ENCODE results near the gene TLR1. TPM values are rescaled to one million over a fixed set of nuclear protein-coding genes. Genes with fewer than 3 reads are reported as not detected.
"Not testable (repeated sequence)": the region's sequence is repeated elsewhere in the genome, so short reads cannot be mapped to it uniquely, and the experiment has no call there.

The TLR1 gene
- total RNA-seq, 3 donors from 2014 or later, result 13.1 to 39.7 (median 18.7) TPM

DNA sequence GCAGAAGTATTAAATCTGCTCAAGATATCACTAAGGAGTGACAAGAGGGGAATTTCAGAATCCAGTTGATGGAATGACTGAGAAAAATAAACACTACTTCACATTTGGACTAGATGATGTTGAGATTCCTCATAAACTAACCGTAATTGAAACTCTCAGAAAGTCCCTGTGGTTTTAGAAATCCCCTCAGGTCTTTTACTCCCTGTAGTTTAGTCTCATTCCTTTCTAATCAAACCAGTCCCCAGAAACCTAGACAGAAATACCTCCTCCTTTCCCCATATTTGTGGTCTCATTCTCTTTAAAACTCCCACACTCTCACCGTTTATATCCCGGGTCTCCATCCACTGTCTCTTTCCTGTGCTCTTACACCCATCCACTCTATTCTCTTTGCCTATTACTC lies 15.0 kb upstream of the TLR1 start:
- Histone ChIP-seq H3K27me3 (no peaks in the 10 kb centered on the region), H3K9me3 (peaks cover 0 to 8% of the 10 kb centered on the region in 2 donors), H3K36me3 (no peaks in the 10 kb centered on the region), H3K4me3 (no peak overlapping the region), H3K4me1 (no peaks in the 10 kb centered on the region), H3K27ac (peak overlapping the region; percentile 79)
- TF ChIP-seq POLR2A (IDR thresholded peaks at IDR 0.05) (no peak), POLR2AphosphoS5 (IDR thresholded peaks at IDR 0.05) (no peak)
- TF ChIP-seq, protein P1, sequence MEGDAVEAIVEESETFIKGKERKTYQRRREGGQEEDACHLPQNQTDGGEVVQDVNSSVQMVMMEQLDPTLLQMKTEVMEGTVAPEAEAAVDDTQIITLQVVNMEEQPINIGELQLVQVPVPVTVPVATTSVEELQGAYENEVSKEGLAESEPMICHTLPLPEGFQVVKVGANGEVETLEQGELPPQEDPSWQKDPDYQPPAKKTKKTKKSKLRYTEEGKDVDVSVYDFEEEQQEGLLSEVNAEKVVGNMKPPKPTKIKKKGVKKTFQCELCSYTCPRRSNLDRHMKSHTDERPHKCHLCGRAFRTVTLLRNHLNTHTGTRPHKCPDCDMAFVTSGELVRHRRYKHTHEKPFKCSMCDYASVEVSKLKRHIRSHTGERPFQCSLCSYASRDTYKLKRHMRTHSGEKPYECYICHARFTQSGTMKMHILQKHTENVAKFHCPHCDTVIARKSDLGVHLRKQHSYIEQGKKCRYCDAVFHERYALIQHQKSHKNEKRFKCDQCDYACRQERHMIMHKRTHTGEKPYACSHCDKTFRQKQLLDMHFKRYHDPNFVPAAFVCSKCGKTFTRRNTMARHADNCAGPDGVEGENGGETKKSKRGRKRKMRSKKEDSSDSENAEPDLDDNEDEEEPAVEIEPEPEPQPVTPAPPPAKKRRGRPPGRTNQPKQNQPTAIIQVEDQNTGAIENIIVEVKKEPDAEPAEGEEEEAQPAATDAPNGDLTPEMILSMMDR (IDR thresholded peaks at IDR 0.05), result no peak
- DNase-seq (ENCODE audit: low spot score in 2 of 2), result no peak
- intact Hi-C loops (cut with DNase I; ENCODE audit: low total_unique reads), result no loop called here

DNA sequence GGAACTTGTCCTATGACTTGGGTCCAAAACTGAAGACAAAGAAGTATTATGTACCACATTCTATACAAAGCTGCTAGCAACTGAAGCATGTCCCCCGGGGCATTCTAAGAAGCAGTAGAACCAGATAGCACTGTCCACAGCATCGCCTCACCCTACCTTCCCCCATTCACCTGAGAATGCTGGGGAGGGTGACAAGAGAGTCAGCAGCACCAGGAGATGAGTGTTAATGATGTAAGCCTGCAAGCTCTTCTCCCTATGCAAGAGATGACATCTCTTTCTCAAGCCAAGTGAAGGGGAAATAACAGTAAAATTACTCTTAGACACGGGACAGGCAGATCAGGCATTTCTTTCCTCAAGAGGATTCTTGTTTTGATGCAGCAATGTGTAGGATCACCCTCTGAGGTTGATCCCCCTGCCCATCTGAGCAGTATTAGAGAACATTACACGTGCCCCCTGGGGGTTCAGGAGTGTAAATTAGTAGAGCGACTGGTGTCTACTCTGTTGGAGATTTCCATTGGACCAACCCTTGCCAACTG lies 13.9 kb upstream of the TLR1 start:
- intact Hi-C loops (cut with DNase I; ENCODE audit: low total_unique reads), result no loop called here
- H3K4me1 ChIP-seq, result no peaks in the 10 kb centered on the region
- H3K9me3 ChIP-seq, result peaks cover 0 to 8% of the 10 kb centered on the region in 2 donors
- peak; percentile 56 to 80 for DNase-seq (ENCODE audit: low spot score in 2 of 2)
- H3K27me3 ChIP-seq, result no peaks in the 10 kb centered on the region
- H3K27ac ChIP-seq, result peak overlapping the region; percentile 79
- peak in 1 of 3 donors; percentile 58 for TF ChIP-seq POLR2AphosphoS5 (IDR thresholded peaks at IDR 0.05)
- TF ChIP-seq POLR2A (IDR thresholded peaks at IDR 0.05), result no peak
- no peak overlapping the region for H3K4me3 ChIP-seq
- no peaks in the 10 kb centered on the region for H3K36me3 ChIP-seq

DNA sequence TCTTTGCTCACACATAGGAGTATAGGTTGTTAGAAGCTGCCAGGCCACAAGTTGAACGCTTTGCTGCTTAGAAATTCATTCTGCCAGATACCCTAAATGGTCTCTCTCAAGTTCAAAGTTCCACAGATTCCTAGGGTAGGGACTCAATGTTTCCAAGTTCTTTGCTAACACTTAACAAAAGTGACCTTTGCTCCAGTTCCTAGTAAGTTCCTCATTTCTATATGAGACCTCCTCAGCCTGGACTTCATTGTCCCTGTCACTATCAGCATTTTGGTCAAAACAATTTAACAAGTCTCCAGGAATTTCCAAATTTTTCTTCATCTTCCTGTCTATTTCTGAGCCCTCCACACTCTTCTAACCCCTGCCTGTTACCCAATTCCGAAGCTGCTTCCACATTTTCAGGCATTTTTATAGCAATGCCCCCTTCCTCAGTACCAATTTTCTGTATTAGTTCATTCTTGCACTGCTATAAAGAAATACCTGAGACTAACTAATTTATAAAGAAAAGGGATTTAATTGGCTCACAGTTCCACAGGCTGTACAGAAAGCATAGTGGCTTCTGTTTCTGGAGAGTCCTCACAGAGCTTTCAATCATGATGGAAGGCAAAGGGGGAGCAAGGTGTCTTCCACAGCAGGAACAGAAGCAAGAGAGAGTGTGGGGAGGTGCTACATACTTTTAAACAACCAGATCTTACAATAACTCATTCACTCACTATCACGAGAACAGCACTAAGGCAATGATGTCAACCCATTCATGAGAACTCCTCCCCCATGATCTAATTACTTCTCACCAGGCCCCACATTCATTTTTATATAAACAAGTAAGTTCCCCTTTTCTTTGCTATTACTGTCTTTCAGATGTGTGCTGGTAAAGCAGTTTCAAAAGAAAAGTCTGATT lies 11.5 kb upstream of the TLR1 start:
- Histone ChIP-seq H3K4me1 (no peaks in the 10 kb centered on the region), H3K27me3 (no peaks in the 10 kb centered on the region), H3K9me3 (peaks cover 0 to 8% of the 10 kb centered on the region in 2 donors), H3K27ac (peak overlapping the region in 1 of 2 donors; percentile 3), H3K4me3 (no peak overlapping the region), H3K36me3 (no peaks in the 10 kb centered on the region)
- no peak for TF ChIP-seq POLR2A (IDR thresholded peaks at IDR 0.05)
- DNase-seq (ENCODE audit: low spot score in 2 of 2), result no peak
- intact Hi-C loops (cut with DNase I; ENCODE audit: low total_unique reads), result no loop called here

DNA sequence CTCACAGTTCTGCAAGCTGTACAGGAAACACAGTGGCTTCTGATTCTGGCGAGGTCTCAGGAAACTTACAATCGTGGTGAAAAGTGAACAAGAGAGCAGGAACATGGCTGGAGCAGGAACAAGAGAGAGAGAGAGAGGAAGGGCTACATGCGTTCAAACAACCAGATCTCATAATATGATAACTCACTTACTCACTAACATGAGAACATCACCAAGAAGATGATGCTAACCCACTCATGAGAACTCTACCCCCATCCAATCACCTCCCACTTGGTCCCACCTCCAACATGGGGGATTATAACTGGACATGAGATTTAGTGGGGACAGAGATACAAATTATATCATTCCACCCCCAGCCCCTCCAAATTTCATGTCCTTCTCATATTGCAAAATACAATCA lies 9.8 kb upstream of the TLR1 start:
- Histone ChIP-seq H3K4me1 (no peaks in the 10 kb centered on the region), H3K27me3 (no peaks in the 10 kb centered on the region), H3K36me3 (no peaks in the 10 kb centered on the region), H3K9me3 (peaks cover 0 to 8% of the 10 kb centered on the region in 2 donors), H3K4me3 (no peak overlapping the region), H3K27ac (peak overlapping the region in 1 of 2 donors; percentile 3)
- TF ChIP-seq, protein P1 (IDR thresholded peaks at IDR 0.05), result no peak
- no peak for TF ChIP-seq POLR2AphosphoS5 (IDR thresholded peaks at IDR 0.05)
- TF ChIP-seq POLR2A (IDR thresholded peaks at IDR 0.05), result no peak
- DNase-seq (ENCODE audit: low spot score in 2 of 2), result no peak
- intact Hi-C loops (cut with DNase I; ENCODE audit: low total_unique reads), result no loop called here

DNA sequence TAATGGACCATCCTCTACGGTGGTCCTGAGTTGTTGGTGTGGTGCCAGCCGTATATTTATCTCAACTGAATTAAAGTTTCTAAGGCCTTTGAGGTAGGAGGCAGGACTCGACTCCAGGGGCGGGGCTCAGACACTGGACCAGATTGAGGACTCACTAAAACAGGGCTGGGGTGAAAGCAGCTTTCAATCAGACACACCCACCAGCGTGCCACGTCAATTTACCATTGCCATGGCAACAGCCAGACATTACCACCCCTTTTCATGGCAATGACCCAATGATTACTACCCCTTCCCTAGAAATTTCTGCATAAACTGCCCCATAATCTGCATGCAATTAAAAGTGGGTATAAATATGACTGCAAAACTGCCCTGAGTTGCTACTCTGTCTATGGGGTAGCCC lies 6.7 kb upstream of the TLR1 start:
- Histone ChIP-seq H3K27me3 (no peaks in the 10 kb centered on the region), H3K4me3 (no peak overlapping the region), H3K36me3 (no peaks in the 10 kb centered on the region), H3K9me3 (peaks cover 0 to 8% of the 10 kb centered on the region in 2 donors), H3K4me1 (no peaks in the 10 kb centered on the region), H3K27ac (no peak overlapping the region)
- TF ChIP-seq, protein P1 (IDR thresholded peaks at IDR 0.05), result no peak
- no peak for TF ChIP-seq POLR2A (IDR thresholded peaks at IDR 0.05)
- TF ChIP-seq POLR2AphosphoS5 (IDR thresholded peaks at IDR 0.05), result no peak
- no peak for DNase-seq (ENCODE audit: low spot score in 2 of 2)
- intact Hi-C loops (cut with DNase I; ENCODE audit: low total_unique reads), result no loop called here

DNA sequence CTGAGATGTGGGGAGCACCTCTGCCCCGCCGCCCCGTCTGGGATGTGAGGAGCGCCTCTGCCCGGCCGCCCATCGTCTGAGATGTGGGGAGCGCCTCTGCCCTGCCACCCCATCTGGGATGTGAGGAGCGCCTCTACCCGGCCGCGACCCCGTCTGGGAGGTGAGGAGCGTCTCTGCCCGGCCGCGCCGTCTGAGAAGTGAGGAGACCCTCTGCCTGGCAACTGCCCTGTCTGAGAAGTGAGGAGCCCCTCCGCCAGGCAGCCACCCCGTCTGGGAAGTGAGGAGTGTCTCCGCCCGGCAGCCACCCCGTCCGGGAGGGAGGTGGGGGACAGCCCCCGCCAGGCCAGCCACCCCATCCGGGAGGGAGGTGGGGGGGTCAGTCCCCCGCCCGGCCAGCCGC lies 2.9 kb upstream of the TLR1 start:
- H3K4me3 ChIP-seq; H3K9me3 ChIP-seq; H3K36me3 ChIP-seq; H3K27ac ChIP-seq; intact Hi-C loops (cut with DNase I; ENCODE audit: low total_unique reads); H3K4me1 ChIP-seq; DNase-seq (ENCODE audit: low spot score in 2 of 2); H3K27me3 ChIP-seq: not testable (repeated sequence)

DNA sequence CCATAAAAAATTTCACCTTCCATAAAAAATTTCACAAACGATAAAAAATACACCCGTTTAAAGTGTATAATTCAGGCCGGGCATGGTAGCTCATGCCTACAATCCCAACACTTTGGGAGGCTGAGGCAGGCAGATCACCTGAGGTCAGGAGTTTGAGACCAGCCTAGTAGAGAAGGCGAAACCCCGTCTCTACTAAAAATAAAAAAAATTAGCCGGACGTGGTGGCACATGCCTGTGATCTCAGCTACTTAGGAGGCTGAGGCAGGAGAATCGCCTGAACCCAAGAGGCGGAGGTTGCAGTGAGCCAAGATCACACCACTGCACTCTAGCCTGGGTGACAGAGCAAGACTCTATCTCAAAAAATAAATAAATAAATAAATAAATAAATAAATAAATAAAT lies 1.7 kb upstream of the TLR1 start:
- H3K4me3 ChIP-seq; H3K27me3 ChIP-seq; DNase-seq (ENCODE audit: low spot score in 2 of 2); H3K4me1 ChIP-seq; H3K36me3 ChIP-seq; intact Hi-C loops (cut with DNase I; ENCODE audit: low total_unique reads): not testable (repeated sequence)
- H3K27ac ChIP-seq, result peak overlapping the region in 1 of 2 donors; percentile 81
- H3K9me3 ChIP-seq, result peaks cover 0 to 12% of the 10 kb centered on the region in 2 donors

All from breast epithelium (tissue), 4 donors.